ENCODE measurements around the gene DAP. TPM values are rescaled to one million over a fixed set of nuclear protein-coding genes. Genes with fewer than 3 reads are reported as not detected.

DAP gene
- polyA plus RNA-seq, 2 donors: 20.0 to 27.7 TPM

DNA sequence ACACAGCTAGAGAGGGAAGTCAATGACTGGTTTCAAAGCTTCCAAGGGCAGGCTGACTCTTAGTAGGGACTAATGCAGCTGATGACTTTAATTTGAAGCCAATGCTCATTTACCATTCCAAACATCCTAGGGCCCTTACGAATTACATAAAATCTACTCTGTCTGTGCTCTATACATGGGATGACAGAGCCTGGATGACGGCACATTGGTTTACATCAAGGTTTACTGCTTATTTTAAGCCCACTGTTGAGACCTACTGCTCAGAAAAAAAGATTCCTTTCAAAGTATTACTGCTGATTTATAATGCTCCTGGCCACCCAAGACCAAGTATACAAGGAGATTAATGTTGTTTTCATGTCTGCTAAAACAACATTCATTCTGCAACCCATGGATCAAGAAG lies 74.1 kb downstream of the DAP start:
- Histone ChIP-seq H3K9me3 (ENCODE audit: control insufficient read depth in 2 of 2, insufficient read depth in 1 of 2, low read depth in 1 of 2, low read length in 1 of 2) (no peaks in the 10 kb centered on the region), H3K4me1 (ENCODE audit: control insufficient read depth in 2 of 2, insufficient read depth in 2 of 2, low read length in 1 of 2) (no peaks in the 10 kb centered on the region), H3K4me3 (ENCODE audit: low read depth in 1 of 2, low read length in 2 of 2) (no peak overlapping the region), H3K36me3 (ENCODE audit: control insufficient read depth in 2 of 2, insufficient read depth in 2 of 2, low read length in 1 of 2) (peaks cover 2 to 14% of the 10 kb centered on the region in 2 donors), H3K27ac (ENCODE audit: low read depth in 2 of 2, low read length in 1 of 2) (no peak overlapping the region), H3K27me3 (ENCODE audit: control insufficient read depth in 1 of 2, insufficient read depth in 2 of 2, low read length in 2 of 2) (no peaks in the 10 kb centered on the region)
- WGBS, 2 donors: 94 to 98% methylated on average over 2 of the region's 2 CpGs

DNA sequence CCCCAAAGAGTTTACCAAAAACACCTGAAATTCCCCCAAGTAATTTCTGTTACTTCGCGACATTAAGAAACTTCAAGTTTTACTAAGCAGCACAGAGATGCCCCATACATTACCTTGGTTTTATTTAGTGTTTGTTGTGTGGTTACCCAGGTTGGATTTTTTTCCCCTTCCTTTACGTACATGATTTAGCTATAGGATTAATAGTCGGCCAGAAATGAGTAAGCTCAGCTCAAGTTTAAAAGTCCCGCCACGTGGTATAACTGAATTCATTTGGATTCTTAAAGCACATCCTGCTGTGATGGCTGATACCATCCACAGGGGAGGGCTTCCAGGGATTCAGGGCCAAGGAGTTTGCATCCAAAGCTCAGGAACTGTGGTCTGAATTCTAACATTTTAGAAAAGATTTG lies 75.9 kb downstream of the DAP start:
- WGBS, 2 donors: 80 to 84% methylated on average over 6 of the region's 6 CpGs
- no peak overlapping the region for H3K27ac ChIP-seq (ENCODE audit: low read depth in 2 of 2, low read length in 1 of 2)
- H3K27me3 ChIP-seq (ENCODE audit: control insufficient read depth in 1 of 2, insufficient read depth in 2 of 2, low read length in 2 of 2): no peaks in the 10 kb centered on the region
- no peaks in the 10 kb centered on the region for H3K4me1 ChIP-seq (ENCODE audit: control insufficient read depth in 2 of 2, insufficient read depth in 2 of 2, low read length in 1 of 2)
- peaks cover 5 to 26% of the 10 kb centered on the region in 2 donors for H3K36me3 ChIP-seq (ENCODE audit: control insufficient read depth in 2 of 2, insufficient read depth in 2 of 2, low read length in 1 of 2)
- no peaks in the 10 kb centered on the region for H3K9me3 ChIP-seq (ENCODE audit: control insufficient read depth in 2 of 2, insufficient read depth in 1 of 2, low read depth in 1 of 2, low read length in 1 of 2)
- H3K4me3 ChIP-seq (ENCODE audit: low read depth in 1 of 2, low read length in 2 of 2): no peak overlapping the region

DNA sequence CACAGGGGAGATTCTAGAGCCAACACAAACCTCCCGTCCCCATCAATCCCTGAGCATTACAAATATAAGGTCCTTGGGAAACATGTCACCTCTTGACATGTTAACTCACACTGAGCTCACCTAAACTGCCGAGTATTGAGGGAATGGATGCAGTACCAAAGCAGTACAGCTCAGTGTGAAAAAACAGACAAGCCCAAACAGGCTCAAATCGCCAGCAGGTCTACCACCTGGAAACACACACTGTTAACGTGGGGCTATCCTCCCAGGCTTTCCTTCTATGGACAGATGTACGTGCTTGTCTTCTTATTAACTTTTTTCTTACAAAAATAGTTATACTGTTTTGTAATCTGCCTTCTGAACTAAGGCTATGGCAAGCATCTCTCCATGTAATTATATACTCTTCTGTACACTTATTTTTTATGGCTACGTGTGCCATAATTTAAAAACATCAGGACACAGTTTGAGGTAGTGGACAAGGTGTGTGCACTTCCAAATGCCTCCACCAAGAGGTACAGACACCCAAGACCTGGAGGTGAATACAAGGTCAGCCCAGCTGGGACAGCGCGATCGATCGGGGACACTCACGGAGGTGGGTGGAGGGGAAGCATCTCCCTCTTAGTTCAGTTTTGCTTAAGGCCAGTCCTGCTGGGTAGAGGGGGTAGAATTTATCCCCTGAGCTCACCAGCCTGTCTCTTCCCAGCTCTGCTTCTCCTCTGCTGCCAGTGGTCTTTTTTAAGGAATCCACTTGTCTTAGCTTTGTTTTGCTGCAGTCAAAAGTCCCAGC lies 76.5 kb downstream of the DAP start:
- 75 to 81% methylated on average over 11 of the region's 11 CpGs for WGBS, 2 donors
- Histone ChIP-seq H3K9me3 (ENCODE audit: control insufficient read depth in 2 of 2, insufficient read depth in 1 of 2, low read depth in 1 of 2, low read length in 1 of 2) (no peaks in the 10 kb centered on the region), H3K27ac (ENCODE audit: low read depth in 2 of 2, low read length in 1 of 2) (no peak overlapping the region), H3K27me3 (ENCODE audit: control insufficient read depth in 1 of 2, insufficient read depth in 2 of 2, low read length in 2 of 2) (no peaks in the 10 kb centered on the region), H3K4me1 (ENCODE audit: control insufficient read depth in 2 of 2, insufficient read depth in 2 of 2, low read length in 1 of 2) (no peaks in the 10 kb centered on the region), H3K36me3 (ENCODE audit: control insufficient read depth in 2 of 2, insufficient read depth in 2 of 2, low read length in 1 of 2) (peaks cover 5 to 32% of the 10 kb centered on the region in 2 donors), H3K4me3 (ENCODE audit: low read depth in 1 of 2, low read length in 2 of 2) (no peak overlapping the region)

DNA sequence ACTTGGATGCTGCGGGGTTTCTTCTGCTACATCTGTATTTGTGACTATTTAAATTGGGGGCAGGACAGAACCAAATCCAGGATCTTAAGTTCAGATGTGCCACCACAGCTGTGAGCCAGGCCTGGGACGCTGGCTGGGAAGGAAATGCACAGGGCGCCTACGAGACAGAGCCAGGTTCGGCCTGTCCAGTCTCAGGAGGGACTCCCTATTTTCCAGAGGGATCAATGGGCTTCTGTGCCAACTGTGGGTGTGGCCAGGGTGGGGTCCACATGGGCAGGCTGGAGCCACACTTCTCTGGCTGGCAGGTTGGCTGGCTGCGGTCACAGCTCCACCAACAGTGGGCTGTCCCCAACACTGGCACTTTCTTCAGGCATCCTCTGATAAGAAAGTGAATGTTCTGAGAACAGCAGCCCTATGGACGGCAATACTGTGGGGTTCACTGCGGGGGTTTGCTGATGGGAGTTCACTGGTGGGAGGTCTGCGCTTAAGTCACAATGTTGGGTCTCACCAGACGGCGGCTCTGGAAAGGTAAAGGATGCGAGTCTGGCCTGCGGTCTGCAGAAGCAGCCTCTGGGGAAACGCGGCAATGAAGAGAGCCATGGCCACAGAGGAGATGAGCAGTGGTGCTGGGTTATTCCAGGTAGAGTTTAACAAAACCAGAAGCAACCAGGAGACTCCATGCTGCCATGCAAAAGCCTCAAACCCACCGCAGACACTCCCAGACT lies 78.1 kb downstream of the DAP start:
- Histone ChIP-seq H3K4me1 (ENCODE audit: control insufficient read depth in 2 of 2, insufficient read depth in 2 of 2, low read length in 1 of 2) (no peaks in the 10 kb centered on the region), H3K36me3 (ENCODE audit: control insufficient read depth in 2 of 2, insufficient read depth in 2 of 2, low read length in 1 of 2) (peaks cover 5 to 35% of the 10 kb centered on the region in 2 donors), H3K27ac (ENCODE audit: low read depth in 2 of 2, low read length in 1 of 2) (no peak overlapping the region), H3K4me3 (ENCODE audit: low read depth in 1 of 2, low read length in 2 of 2) (no peak overlapping the region), H3K27me3 (ENCODE audit: control insufficient read depth in 1 of 2, insufficient read depth in 2 of 2, low read length in 2 of 2) (no peaks in the 10 kb centered on the region), H3K9me3 (ENCODE audit: control insufficient read depth in 2 of 2, insufficient read depth in 1 of 2, low read depth in 1 of 2, low read length in 1 of 2) (peaks cover 0 to 2% of the 10 kb centered on the region in 2 donors)
- WGBS, 2 donors: 91 to 95% methylated on average over 16 of the region's 16 CpGs

DNA sequence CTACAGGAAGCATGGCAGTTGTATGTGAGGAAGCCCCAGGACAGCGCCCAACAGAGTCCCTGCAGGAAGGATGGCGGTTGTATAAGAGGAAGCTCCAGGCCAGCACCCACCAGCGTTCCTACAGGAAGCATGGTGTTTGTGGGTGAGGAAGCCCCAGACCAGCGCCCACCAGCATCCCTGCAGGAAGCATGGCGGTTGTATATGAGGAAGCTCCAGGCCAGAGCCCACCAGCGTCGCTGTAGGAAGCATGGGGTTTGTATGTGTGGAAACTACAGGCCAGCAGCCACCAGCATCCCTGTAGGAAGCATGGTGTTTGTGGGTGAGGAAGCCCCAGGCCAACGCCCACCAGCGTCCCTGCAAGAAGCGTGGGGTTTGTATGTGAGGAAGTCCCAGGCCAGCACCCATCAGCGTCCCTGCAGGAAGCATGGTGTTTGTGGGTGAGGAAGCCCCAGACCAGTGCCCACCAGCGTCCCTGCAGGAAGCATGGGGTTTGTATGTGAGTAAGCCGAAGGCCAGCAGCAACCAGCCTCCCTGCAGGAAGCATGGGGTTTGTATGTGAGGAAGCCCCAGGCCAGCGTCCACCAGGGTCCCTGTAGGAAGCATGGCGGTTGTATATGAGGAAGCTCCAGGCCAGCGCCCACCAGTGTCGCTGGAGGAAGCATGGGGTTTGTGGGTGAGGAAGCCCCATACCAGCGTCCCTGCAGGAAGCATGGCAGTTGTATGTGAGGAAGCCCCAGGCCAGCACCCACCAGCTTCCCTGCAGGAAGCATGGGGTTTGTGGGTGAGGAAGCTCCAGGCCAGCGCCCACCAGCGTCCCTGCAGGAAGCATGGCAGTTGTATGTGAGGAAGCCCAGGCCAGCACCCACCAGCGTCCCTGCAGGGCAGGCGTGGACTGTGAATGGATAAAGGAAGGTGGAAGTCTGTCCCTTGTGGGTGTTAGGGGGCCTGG lies 79.0 kb downstream of the DAP start:
- no peaks in the 10 kb centered on the region for H3K4me1 ChIP-seq (ENCODE audit: control insufficient read depth in 2 of 2, insufficient read depth in 2 of 2, low read length in 1 of 2)
- WGBS, 2 donors: 82 to 89% methylated on average over 22 of the region's 22 CpGs
- H3K9me3 ChIP-seq (ENCODE audit: control insufficient read depth in 2 of 2, insufficient read depth in 1 of 2, low read depth in 1 of 2, low read length in 1 of 2): peaks cover 0 to 7% of the 10 kb centered on the region in 2 donors
- H3K4me3 ChIP-seq (ENCODE audit: low read depth in 1 of 2, low read length in 2 of 2): no peak overlapping the region
- H3K36me3 ChIP-seq (ENCODE audit: control insufficient read depth in 2 of 2, insufficient read depth in 2 of 2, low read length in 1 of 2): peaks cover 7 to 40% of the 10 kb centered on the region in 2 donors
- H3K27ac ChIP-seq (ENCODE audit: low read depth in 2 of 2, low read length in 1 of 2): no peak overlapping the region
- H3K27me3 ChIP-seq (ENCODE audit: control insufficient read depth in 1 of 2, insufficient read depth in 2 of 2, low read length in 2 of 2): no peaks in the 10 kb centered on the region

DNA sequence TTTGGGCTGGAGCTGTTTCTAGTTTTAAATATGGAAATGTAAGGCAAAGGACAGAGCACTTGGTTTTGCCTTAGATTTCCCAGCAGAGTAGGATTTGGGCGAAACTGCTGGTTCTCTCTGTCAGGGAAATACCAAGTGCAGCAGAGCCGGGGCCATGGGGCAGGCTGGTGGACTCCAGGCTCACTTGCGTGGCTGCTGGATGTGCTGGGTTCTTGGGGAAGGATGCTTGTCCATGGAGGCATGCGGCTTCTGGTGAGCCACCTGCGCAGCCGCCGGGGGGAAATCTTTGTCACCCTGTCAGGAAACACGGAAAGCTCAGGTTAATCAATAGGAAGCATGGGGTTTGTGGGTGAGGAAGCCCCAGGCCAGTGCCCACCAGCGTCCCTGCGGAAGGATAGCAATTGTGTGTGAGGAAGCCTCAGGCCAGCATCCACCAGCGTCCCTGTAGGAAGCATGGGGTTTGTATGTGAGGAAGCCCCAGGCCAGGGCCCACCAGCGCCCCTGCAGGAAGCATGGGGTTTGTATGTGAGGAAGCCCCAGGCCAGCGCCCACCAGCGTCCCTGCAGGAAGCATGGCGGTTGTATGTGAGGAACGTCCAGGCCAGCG lies 80.1 kb downstream of the DAP start:
- WGBS, 2 donors: 94 to 97% methylated on average over 16 to 17 of the region's 17 CpGs
- Histone ChIP-seq H3K27me3 (ENCODE audit: control insufficient read depth in 1 of 2, insufficient read depth in 2 of 2, low read length in 2 of 2) (no peaks in the 10 kb centered on the region), H3K36me3 (ENCODE audit: control insufficient read depth in 2 of 2, insufficient read depth in 2 of 2, low read length in 1 of 2) (peaks cover 7 to 40% of the 10 kb centered on the region in 2 donors), H3K9me3 (ENCODE audit: control insufficient read depth in 2 of 2, insufficient read depth in 1 of 2, low read depth in 1 of 2, low read length in 1 of 2) (peaks cover 0 to 7% of the 10 kb centered on the region in 2 donors), H3K4me1 (ENCODE audit: control insufficient read depth in 2 of 2, insufficient read depth in 2 of 2, low read length in 1 of 2) (no peaks in the 10 kb centered on the region), H3K27ac (ENCODE audit: low read depth in 2 of 2, low read length in 1 of 2) (no peak overlapping the region), H3K4me3 (ENCODE audit: low read depth in 1 of 2, low read length in 2 of 2) (no peak overlapping the region)

DNA sequence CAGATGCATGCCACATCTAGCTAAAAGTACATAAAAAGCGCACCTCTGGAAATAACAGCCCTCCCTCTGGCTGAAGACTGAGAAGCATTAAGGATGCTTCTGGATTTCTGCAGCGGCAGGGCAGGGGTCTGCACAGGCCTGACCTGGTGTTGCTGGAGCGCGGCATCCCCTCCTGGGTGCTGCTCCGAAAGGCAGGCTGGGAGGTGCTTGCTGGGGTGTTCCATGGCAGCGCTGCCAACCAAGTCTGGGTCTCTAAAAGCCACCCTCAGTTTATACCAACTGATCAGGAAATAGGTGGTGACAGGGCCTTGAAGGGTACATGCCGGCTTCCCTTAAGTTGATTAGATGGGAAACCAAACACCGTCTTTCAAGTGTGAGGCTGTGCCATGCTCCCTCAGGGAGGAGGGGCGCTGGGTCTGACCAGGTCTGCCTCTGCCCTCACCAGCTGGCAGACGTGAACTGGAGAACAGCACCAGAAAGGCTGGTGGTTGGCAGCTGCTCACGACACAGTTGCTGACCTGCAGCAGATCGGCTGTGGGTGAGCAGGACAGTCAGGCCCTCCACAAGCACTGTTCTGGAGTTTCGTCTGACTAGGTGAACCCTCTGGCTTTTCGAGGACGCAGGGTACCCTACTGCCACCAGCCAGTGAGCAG lies 81.6 kb downstream of the DAP start:
- H3K27me3 ChIP-seq (ENCODE audit: control insufficient read depth in 1 of 2, insufficient read depth in 2 of 2, low read length in 2 of 2): no peaks in the 10 kb centered on the region
- H3K4me3 ChIP-seq (ENCODE audit: low read depth in 1 of 2, low read length in 2 of 2): no peak overlapping the region
- H3K36me3 ChIP-seq (ENCODE audit: control insufficient read depth in 2 of 2, insufficient read depth in 2 of 2, low read length in 1 of 2): peaks cover 5 to 40% of the 10 kb centered on the region in 2 donors
- no peak overlapping the region for H3K27ac ChIP-seq (ENCODE audit: low read depth in 2 of 2, low read length in 1 of 2)
- peaks cover 0 to 7% of the 10 kb centered on the region in 2 donors for H3K9me3 ChIP-seq (ENCODE audit: control insufficient read depth in 2 of 2, insufficient read depth in 1 of 2, low read depth in 1 of 2, low read length in 1 of 2)
- H3K4me1 ChIP-seq (ENCODE audit: control insufficient read depth in 2 of 2, insufficient read depth in 2 of 2, low read length in 1 of 2): no peaks in the 10 kb centered on the region
- 95% methylated on average over 15 of the region's 15 CpGs for WGBS, 2 donors

DNA sequence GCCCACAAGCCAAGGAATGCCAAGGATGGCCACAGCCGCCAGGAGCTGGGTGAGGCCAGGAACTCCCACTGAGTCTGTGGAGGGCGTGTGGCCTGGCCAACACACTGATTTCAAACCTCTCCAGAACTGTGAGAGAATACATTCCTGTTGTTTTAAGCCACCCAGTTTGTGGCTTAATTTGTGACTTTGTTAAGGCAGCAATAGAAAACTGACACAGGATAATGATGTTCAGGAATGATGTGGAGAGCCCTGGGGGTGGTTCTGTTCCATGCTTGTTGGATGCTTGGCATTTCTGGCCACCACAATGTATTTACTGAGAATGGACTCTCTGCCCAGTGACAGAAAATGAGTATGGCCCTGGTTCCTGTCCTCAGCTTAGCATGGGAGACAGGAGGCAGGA lies 82.8 kb downstream of the DAP start:
- Histone ChIP-seq H3K9me3 (ENCODE audit: control insufficient read depth in 2 of 2, insufficient read depth in 1 of 2, low read depth in 1 of 2, low read length in 1 of 2) (peaks cover 0 to 7% of the 10 kb centered on the region in 2 donors), H3K36me3 (ENCODE audit: control insufficient read depth in 2 of 2, insufficient read depth in 2 of 2, low read length in 1 of 2) (peaks cover 5 to 38% of the 10 kb centered on the region in 2 donors), H3K27me3 (ENCODE audit: control insufficient read depth in 1 of 2, insufficient read depth in 2 of 2, low read length in 2 of 2) (no peaks in the 10 kb centered on the region), H3K4me1 (ENCODE audit: control insufficient read depth in 2 of 2, insufficient read depth in 2 of 2, low read length in 1 of 2) (no peaks in the 10 kb centered on the region), H3K4me3 (ENCODE audit: low read depth in 1 of 2, low read length in 2 of 2) (no peak overlapping the region), H3K27ac (ENCODE audit: low read depth in 2 of 2, low read length in 1 of 2) (no peak overlapping the region)
- WGBS, 2 donors: 96% methylated on average over 2 of the region's 2 CpGs
